OCI-LY7 (cell line): ENCODE results near the gene EME1. TPM values are rescaled to one million over a fixed set of nuclear protein-coding genes. Genes with fewer than 3 reads are reported as not detected.

Source experiments
- BruUV-seq: library from RNA; stranded (reverse); fragments of 400-500 nt; replicated peaks from 2 replicates; lab custom pipeline; 2021; lab: Mats Ljungman, UMichigan
- CTCF ChIA-PET: fragments of 300-600 bp; sonication (Branson Sonifier 250); formaldehyde crosslinking; loops from one replicate; lab custom pipeline; 2022; ENCODE audit warnings: antibody characterized with exemption; ENCODE audit not compliant: unreplicated experiment; lab: Charles Lee
- POLR2A ChIA-PET: fragments of 300-600 bp; sonication (Branson Sonifier 250); formaldehyde crosslinking; loops from one replicate; lab custom pipeline; 2022; ENCODE audit warnings: antibody characterized with exemption; lab: Charles Lee
- DNase-seq: peaks from one replicate; pipeline ENCODE4 v3.0.0-alpha.2; 2015; ENCODE audit warnings: low spot score
- H2AFZ ChIP-seq: fragments of 200-600 bp; sonication (generic), shearing (Covaris generic); 2 replicates; pipeline ENCODE4 v1.6.1; 2014; ENCODE audit warnings: mild to moderate bottlenecking, antibody characterized with exemption, low read length, moderate library complexity
- H3K27ac ChIP-seq: fragments of 200-600 bp; sonication (generic); 2 replicates; pipeline ENCODE4 v1.5.1; 2014; ENCODE audit warnings: mixed run types, low read depth, mild to moderate bottlenecking, moderate library complexity, low read length, inconsistent platforms; ENCODE audit not compliant: poor library complexity, severe bottlenecking
- H3K36me3 ChIP-seq: fragments of 200-600 bp; sonication (generic); 2 replicates; pipeline ENCODE4 v1.6.1; 2014; ENCODE audit warnings: mild to moderate bottlenecking, antibody characterized with exemption, low read length, moderate library complexity, mixed read lengths; ENCODE audit not compliant: insufficient read depth
- H3K4me1 ChIP-seq: fragments of 200-600 bp; sonication (generic); 2 replicates; pipeline ENCODE4 v1.5.1; 2014; ENCODE audit warnings: mild to moderate bottlenecking, low read length; ENCODE audit not compliant: insufficient read depth, poor library complexity, severe bottlenecking
- H3K4me2 ChIP-seq: fragments of 200-600 bp; sonication (generic); 2 replicates; pipeline ENCODE4 v1.6.1; 2014; ENCODE audit warnings: mild to moderate bottlenecking, low read length
- H3K4me3 ChIP-seq: fragments of 200-600 bp; sonication (generic); 2 replicates; pipeline ENCODE4 v1.5.1; 2014; ENCODE audit warnings: mild to moderate bottlenecking, low read depth, low read length; ENCODE audit not compliant: poor library complexity, severe bottlenecking
- H3K79me2 ChIP-seq: fragments of 200-600 bp; sonication (generic); 2 replicates; pipeline ENCODE4 v1.6.1; 2016; ENCODE audit warnings: low read depth, mild to moderate bottlenecking, low read length, moderate library complexity, mixed read lengths; ENCODE audit not compliant: insufficient read depth
- H3K9me2 ChIP-seq: fragments of 200-600 bp; sonication (generic); 2 replicates; pipeline ENCODE4 v1.6.1; 2016; ENCODE audit warnings: mild to moderate bottlenecking, low read length, mixed read lengths; ENCODE audit not compliant: insufficient read depth
- H3K9me3 ChIP-seq: fragments of 200-600 bp; sonication (generic); 2 replicates; pipeline ENCODE4 v1.6.1; 2014; ENCODE audit warnings: mild to moderate bottlenecking, mixed run types, low read length, mixed read lengths
- H4K20me1 ChIP-seq: fragments of 200-600 bp; sonication (generic); 2 replicates; pipeline ENCODE4 v1.6.1; 2014; ENCODE audit warnings: mild to moderate bottlenecking, antibody characterized with exemption, low read length, moderate library complexity, mixed read lengths; ENCODE audit not compliant: insufficient read depth
- EZH2phosphoT487 ChIP-seq: fragments of 200-600 bp; sonication (generic); IDR thresholded peaks from 2 replicates; pipeline ENCODE4 v1.6.1; 2018; ENCODE audit warnings: low read depth, borderline replicate concordance, mild to moderate bottlenecking, mixed run types, antibody characterized with exemption, low read length, moderate library complexity, mixed read lengths
- intact Hi-C: fragments of 100-400 bp; cut with micrococcal nuclease; formaldehyde crosslinking; loops from one replicate; pipeline ENCODE4 v1.10.0; 2022; ENCODE audit not compliant: unreplicated experiment
- total RNA-seq, 2 experiments: library from RNA; depleted of rRNA in 1 of 2; stranded (reverse); fragments of >200 nt in 1 of 2; shearing (Covaris generic) in 1 of 2; gene quantifications; 2 replicates each; pipeline ENCODE4 v1.2.3, GENCODE V29; 2014 to 2022
- TF ChIP-seq, protein P1 (sequence below): fragments of 200-600 bp; sonication (generic); conservative IDR thresholded peaks from 2 replicates; pipeline ENCODE4 v1.5.1; 2014; ENCODE audit warnings: mild to moderate bottlenecking, antibody characterized with exemption, low read length, moderate library complexity, mixed read lengths

Gene EME1
- total RNA-seq, 2 experiments from 2014 or later: 25.2 to 34.2 TPM

DNA sequence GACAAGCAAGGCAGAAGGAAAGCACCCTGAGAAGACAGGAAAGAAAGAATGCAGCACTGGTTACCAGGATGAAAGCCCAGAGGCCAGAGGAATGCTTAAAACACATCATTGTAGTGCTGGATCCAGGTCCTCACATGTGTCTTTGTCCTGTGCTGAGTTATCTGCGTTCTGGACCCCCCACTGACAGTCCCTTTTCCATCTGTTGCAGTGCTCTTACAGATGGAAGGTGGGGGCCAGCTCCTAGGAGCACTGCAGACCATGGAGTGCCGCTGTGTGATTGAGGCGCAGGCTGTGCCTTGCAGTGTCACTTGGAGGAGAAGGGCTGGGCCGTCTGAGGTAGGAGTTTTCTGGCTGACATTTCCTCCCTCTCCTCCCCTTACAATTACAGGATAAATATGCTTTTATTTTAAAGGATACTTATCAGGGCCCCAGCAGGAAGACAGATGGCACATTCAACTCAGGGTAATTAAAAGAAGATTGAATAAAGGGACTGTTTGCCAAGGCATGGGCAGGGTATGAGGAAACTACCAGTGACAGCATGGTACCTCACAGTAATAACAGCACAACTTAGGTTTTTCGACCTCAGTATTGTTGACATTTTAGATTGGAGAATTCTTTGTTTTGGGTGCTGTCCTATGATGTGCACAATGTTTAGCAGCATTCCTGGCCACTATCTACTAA is 3.0 kb downstream of the EME1 start:
- CTCF ChIA-PET: no interaction called here

DNA sequence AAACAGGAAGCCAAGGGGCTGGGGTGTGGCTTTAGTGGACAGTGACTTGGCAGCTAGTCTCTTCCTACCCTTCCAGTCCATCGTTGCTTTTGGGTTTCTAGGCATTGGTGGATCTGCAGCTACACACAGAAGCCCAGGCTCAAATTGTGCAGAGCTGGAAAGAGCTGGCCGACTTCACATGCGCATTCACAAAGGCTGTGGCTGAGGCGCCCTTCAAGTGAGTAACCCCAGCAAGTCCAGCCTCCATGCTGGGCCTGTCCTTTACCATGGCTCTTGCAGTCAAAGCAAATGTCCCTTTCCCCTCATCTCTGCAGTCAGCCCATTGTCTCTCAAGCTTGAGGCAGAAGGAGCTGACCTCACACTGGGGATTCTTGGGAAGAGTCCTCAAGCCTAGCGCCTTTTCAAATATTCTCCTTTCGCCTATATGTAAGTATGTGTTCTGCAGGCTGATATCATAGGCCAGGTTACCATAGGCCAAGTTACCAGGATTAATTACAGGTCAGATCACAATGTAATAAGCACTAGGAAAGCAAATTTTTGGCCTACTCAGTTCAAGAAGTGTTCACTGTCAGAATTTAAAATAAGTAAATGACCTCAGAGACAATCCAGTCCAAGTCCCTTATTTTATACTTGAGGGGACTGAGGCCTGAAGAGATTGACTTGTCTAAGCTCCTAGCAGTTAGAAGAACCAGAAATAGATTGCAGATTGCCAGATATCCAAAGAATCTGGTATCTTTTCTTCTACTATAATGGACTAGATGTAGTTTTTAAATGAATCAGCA is 6.5 kb downstream of the EME1 start:
- POLR2A ChIA-PET: interaction anchor here (0.8 kb wide), 1 partner anchor 11 kb away, joined by 4 read pairs; no protein-coding TSS in a partner anchor
- CTCF ChIA-PET: no interaction called here

More for the DNA sequence above, 3.0 kb downstream of the EME1 start:
- TF ChIP-seq, protein P1, sequence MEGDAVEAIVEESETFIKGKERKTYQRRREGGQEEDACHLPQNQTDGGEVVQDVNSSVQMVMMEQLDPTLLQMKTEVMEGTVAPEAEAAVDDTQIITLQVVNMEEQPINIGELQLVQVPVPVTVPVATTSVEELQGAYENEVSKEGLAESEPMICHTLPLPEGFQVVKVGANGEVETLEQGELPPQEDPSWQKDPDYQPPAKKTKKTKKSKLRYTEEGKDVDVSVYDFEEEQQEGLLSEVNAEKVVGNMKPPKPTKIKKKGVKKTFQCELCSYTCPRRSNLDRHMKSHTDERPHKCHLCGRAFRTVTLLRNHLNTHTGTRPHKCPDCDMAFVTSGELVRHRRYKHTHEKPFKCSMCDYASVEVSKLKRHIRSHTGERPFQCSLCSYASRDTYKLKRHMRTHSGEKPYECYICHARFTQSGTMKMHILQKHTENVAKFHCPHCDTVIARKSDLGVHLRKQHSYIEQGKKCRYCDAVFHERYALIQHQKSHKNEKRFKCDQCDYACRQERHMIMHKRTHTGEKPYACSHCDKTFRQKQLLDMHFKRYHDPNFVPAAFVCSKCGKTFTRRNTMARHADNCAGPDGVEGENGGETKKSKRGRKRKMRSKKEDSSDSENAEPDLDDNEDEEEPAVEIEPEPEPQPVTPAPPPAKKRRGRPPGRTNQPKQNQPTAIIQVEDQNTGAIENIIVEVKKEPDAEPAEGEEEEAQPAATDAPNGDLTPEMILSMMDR: no peak
- no peak for TF ChIP-seq EZH2phosphoT487
- intact Hi-C loops: no loop called here
- no peak overlapping the region for H2AFZ ChIP-seq
- no peak for DNase-seq
- no peak overlapping the region for H3K27ac ChIP-seq
- H4K20me1 ChIP-seq: no peaks in the 10 kb centered on the region
- H3K4me2 ChIP-seq: no peak overlapping the region
- H3K4me1 ChIP-seq: peaks cover 15% of the 10 kb centered on the region
- no peaks in the 10 kb centered on the region for H3K9me3 ChIP-seq
- H3K36me3 ChIP-seq: peaks cover 66% of the 10 kb centered on the region
- BruUV-seq: no TSS peak
- no peaks in the 10 kb centered on the region for H3K9me2 ChIP-seq
- no peak overlapping the region for H3K4me3 ChIP-seq
- H3K79me2 ChIP-seq: peaks cover 24% of the 10 kb centered on the region
- POLR2A ChIA-PET: interaction anchor here (4.7 kb wide), 1 partner anchor 21 kb away, joined by 33 read pairs; the partner anchor contains the start of gene LRRC59

More for the DNA sequence above, 6.5 kb downstream of the EME1 start:
- BruUV-seq: no TSS peak
- Histone ChIP-seq H3K9me2 (no peaks in the 10 kb centered on the region), H3K27ac (no peak overlapping the region), H4K20me1 (no peaks in the 10 kb centered on the region), H3K4me2 (no peak overlapping the region), H3K9me3 (no peaks in the 10 kb centered on the region), H3K79me2 (no peaks in the 10 kb centered on the region), H3K4me3 (no peak overlapping the region), H3K4me1 (no peaks in the 10 kb centered on the region), H2AFZ (no peak overlapping the region), H3K36me3 (peaks cover 93% of the 10 kb centered on the region)
- TF ChIP-seq, protein P1: no peak
- no peak for TF ChIP-seq EZH2phosphoT487
- intact Hi-C loops: no loop called here
- DNase-seq: no peak
